Neural progenitor cell (in vitro differentiated cells): ENCODE data around the gene BMP4. TPM values are rescaled to one million over a fixed set of nuclear protein-coding genes. Genes with fewer than 3 reads are reported as not detected.

ENCODE experiments used
- DNase-seq: peaks from one replicate; pipeline ENCODE4 v3.0.0-alpha.2; 2016; ENCODE audit warnings: low spot score
- H2AFZ ChIP-seq: fragments of 200-600 bp; sonication (generic); replicated peaks from 2 replicates; pipeline ENCODE4 v1.6.1; 2016; ENCODE audit warnings: antibody characterized with exemption
- H3F3A ChIP-seq: fragments of 200-600 bp; sonication (generic); 2 replicates; pipeline ENCODE4 v1.6.1; 2016; ENCODE audit warnings: antibody characterized with exemption, low read depth
- H3K27ac ChIP-seq: fragments of 200-600 bp; sonication (generic); 2 replicates; pipeline ENCODE4 v1.5.1; 2016; ENCODE audit warnings: mild to moderate bottlenecking
- H3K27me3 ChIP-seq: fragments of 200-600 bp; sonication (generic); 2 replicates; pipeline ENCODE4 v1.6.1; 2016; ENCODE audit warnings: mild to moderate bottlenecking, moderate library complexity
- H3K36me3 ChIP-seq: fragments of 200-600 bp; sonication (generic); 2 replicates; pipeline ENCODE4 v1.5.1; 2016
- H3K4me1 ChIP-seq: fragments of 200-600 bp; sonication (generic); 2 replicates; pipeline ENCODE4 v1.6.1; 2016; ENCODE audit warnings: mixed run types
- H3K4me2 ChIP-seq: fragments of 200-600 bp; sonication (generic); 2 replicates; pipeline ENCODE4 v1.6.1; 2016
- H3K4me3 ChIP-seq: fragments of 200-600 bp; sonication (generic); 2 replicates; pipeline ENCODE4 v1.5.1; 2016
- H3K79me2 ChIP-seq: fragments of 200-600 bp; sonication (generic); 2 replicates; pipeline ENCODE4 v1.6.1; 2016; ENCODE audit warnings: low read depth
- H3K9ac ChIP-seq: fragments of 200-600 bp; sonication (generic); 2 replicates; pipeline ENCODE4 v1.6.1; 2016
- H3K9me3 ChIP-seq: fragments of 200-600 bp; sonication (generic); 2 replicates; pipeline ENCODE4 v1.5.1; 2016; ENCODE audit warnings: low read depth
- H4K20me1 ChIP-seq: fragments of 200-600 bp; sonication (generic); 2 replicates; pipeline ENCODE4 v1.6.1; 2016; ENCODE audit warnings: low read depth
- H3K27ac Mint-ChIP-seq: 3 replicates; pipeline ENCODE4 v1.8.0; 2021; ENCODE audit warnings: mixed read lengths
- H3K27me3 Mint-ChIP-seq: 2 replicates; pipeline ENCODE4 v1.8.0; 2022; ENCODE audit warnings: low read depth, mild to moderate bottlenecking, inconsistent platforms, moderate library complexity, mixed read lengths; ENCODE audit not compliant: insufficient read depth
- H3K36me3 Mint-ChIP-seq: 3 replicates; pipeline ENCODE4 v1.8.0; 2021; ENCODE audit warnings: mixed read lengths
- H3K4me1 Mint-ChIP-seq: 3 replicates; pipeline ENCODE4 v1.8.0; 2021; ENCODE audit warnings: mixed read lengths
- H3K4me3 Mint-ChIP-seq: 3 replicates; pipeline ENCODE4 v1.8.0; 2021; ENCODE audit warnings: mild to moderate bottlenecking, moderate library complexity, mixed read lengths
- H3K9me3 Mint-ChIP-seq: 3 replicates; pipeline ENCODE4 v1.8.0; 2020; ENCODE audit warnings: mixed read lengths
- CTCF ChIP-seq: fragments of 200-600 bp; sonication (generic); IDR thresholded peaks from 2 replicates; pipeline ENCODE4 v1.5.1; 2017; ENCODE audit warnings: antibody characterized with exemption, mild to moderate bottlenecking
- EZH2 ChIP-seq: fragments of 200-600 bp; sonication (generic); IDR thresholded peaks from 2 replicates; pipeline ENCODE4 v1.6.1; 2017; ENCODE audit warnings: antibody characterized with exemption, mild to moderate bottlenecking, moderate library complexity
- EZH2phosphoT487 ChIP-seq: fragments of 200-600 bp; sonication (generic); IDR thresholded peaks from 2 replicates; pipeline ENCODE4 v1.6.1; 2017; ENCODE audit warnings: antibody characterized with exemption
- total RNA-seq: library from RNA; depleted of rRNA; stranded (reverse); fragments of >200 nt; gene quantifications from 2 replicates; pipeline ENCODE4 v1.2.3, GENCODE V29; 2015; ENCODE audit warnings: low replicate concordance

The BMP4 gene
- total RNA-seq, 1 donor from 2014 or later: 11.0 TPM

GRCh38 chr14:53946404-53947093 lies 10.1 kb downstream of the BMP4 start:
- Mint-ChIP-seq H3K4me1 (peaks cover 68% of the 10 kb centered on the region), H3K9me3 (no peaks in the 10 kb centered on the region), H3K4me3 (peak overlapping the region; percentile 79), H3K27me3 (peaks cover 26% of the 10 kb centered on the region), H3K36me3 (peaks cover 23% of the 10 kb centered on the region), H3K27ac (no peak overlapping the region)
- TF ChIP-seq CTCF (peak; percentile 21), EZH2 (peak; percentile 56), EZH2phosphoT487 (peak; percentile 71)
- Histone ChIP-seq H3K9me3 (no peaks in the 10 kb centered on the region), H2AFZ (no peak overlapping the region), H3K9ac (no peak overlapping the region), H4K20me1 (peaks cover 37% of the 10 kb centered on the region), H3K79me2 (peaks cover 6% of the 10 kb centered on the region), H3F3A (peaks cover 40% of the 10 kb centered on the region), H3K27me3 (peaks cover 77% of the 10 kb centered on the region), H3K36me3 (no peaks in the 10 kb centered on the region), H3K4me1 (peaks cover 61% of the 10 kb centered on the region), H3K4me2 (peak overlapping the region; percentile 86), H3K4me3 (peak overlapping the region; percentile 47), H3K27ac (no peak overlapping the region)
- peak; percentile 71 for DNase-seq

GRCh38 chr14:53946071-53946403 lies 10.6 kb downstream of the BMP4 start:
- Histone ChIP-seq H3K4me1 (peaks cover 56% of the 10 kb centered on the region), H3K36me3 (no peaks in the 10 kb centered on the region), H3F3A (peaks cover 40% of the 10 kb centered on the region), H3K27ac (no peak overlapping the region), H2AFZ (no peak overlapping the region), H4K20me1 (peaks cover 32% of the 10 kb centered on the region), H3K27me3 (peaks cover 72% of the 10 kb centered on the region), H3K9ac (no peak overlapping the region), H3K4me2 (peak overlapping the region; percentile 86), H3K4me3 (peak overlapping the region; percentile 47), H3K79me2 (peaks cover under 1% of the 10 kb centered on the region), H3K9me3 (no peaks in the 10 kb centered on the region)
- TF ChIP-seq EZH2: no peak
- no peak for TF ChIP-seq EZH2phosphoT487
- TF ChIP-seq CTCF: no peak
- DNase-seq: peak; percentile 14
- Mint-ChIP-seq H3K36me3 (peaks cover 19% of the 10 kb centered on the region), H3K27ac (no peak overlapping the region), H3K27me3 (peaks cover 23% of the 10 kb centered on the region), H3K9me3 (no peaks in the 10 kb centered on the region), H3K4me1 (peaks cover 63% of the 10 kb centered on the region), H3K4me3 (peak overlapping the region; percentile 78)

- no peak overlapping the region for H3K4me3 Mint-ChIP-seq
Observed at GRCh38 chr14:53943751-53944083, 12.9 kb downstream of the BMP4 start.

More at GRCh38 chr14:53943751-53944083, 12.9 kb downstream of the BMP4 start:
- Histone ChIP-seq H3F3A (peaks cover 40% of the 10 kb centered on the region), H3K4me3 (peak overlapping the region; percentile 5), H3K9ac (no peak overlapping the region), H3K4me1 (peaks cover 54% of the 10 kb centered on the region), H3K4me2 (peak overlapping the region; percentile 48), H4K20me1 (peaks cover 22% of the 10 kb centered on the region), H3K36me3 (no peaks in the 10 kb centered on the region), H3K9me3 (no peaks in the 10 kb centered on the region), H3K27me3 (peaks cover 49% of the 10 kb centered on the region), H2AFZ (no peak overlapping the region), H3K79me2 (no peaks in the 10 kb centered on the region), H3K27ac (no peak overlapping the region)
- DNase-seq: no peak
- TF ChIP-seq EZH2phosphoT487 (no peak), CTCF (no peak), EZH2 (no peak)
- no peak overlapping the region for H3K27ac Mint-ChIP-seq
- H3K4me1 Mint-ChIP-seq: peaks cover 57% of the 10 kb centered on the region
- no peaks in the 10 kb centered on the region for H3K9me3 Mint-ChIP-seq
- peaks cover 6% of the 10 kb centered on the region for H3K27me3 Mint-ChIP-seq
- H3K36me3 Mint-ChIP-seq: peaks cover under 1% of the 10 kb centered on the region
